SU-DHL-6 (cell line): ENCODE data around the gene EDDM13.

Source experiments
- EZH2phosphoT487 ChIP-seq: fragments of 200-600 bp; sonication (generic), shearing (Covaris generic); conservative IDR thresholded peaks from 2 replicates; pipeline ENCODE4 v1.6.1; 2018; ENCODE audit warnings: mild to moderate bottlenecking, antibody characterized with exemption, low read length, moderate library complexity, mixed read lengths
- TF ChIP-seq, protein P1 (sequence below): fragments of 200-600 bp; sonication (generic); IDR thresholded peaks from one replicate; pipeline ENCODE4 v1.5.1; 2017; ENCODE audit warnings: antibody characterized with exemption, mild to moderate bottlenecking, low read length, moderate library complexity; ENCODE audit not compliant: insufficient read depth, poor library complexity, severe bottlenecking

DNA sequence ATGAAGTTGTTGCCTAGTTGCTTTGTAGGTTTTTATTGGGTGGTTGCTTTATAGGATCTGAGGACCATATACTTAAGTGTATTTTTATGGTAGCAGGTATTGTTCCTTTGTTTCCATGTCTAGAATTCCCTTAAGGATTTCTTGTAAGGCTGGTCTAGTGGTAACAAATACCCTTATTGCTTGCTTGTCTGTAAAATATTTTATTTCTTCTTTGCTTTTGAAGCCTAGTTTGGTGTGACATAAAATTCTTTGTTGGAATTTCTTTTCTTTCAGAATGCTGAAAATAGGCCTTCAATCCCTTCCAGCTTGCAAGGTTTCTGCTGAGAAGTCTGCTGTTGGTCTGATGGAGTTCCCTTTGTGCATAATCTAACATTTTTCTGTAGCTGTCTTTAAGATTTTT, 60.1 kb downstream of the EDDM13 start:
- TF ChIP-seq, protein P1, sequence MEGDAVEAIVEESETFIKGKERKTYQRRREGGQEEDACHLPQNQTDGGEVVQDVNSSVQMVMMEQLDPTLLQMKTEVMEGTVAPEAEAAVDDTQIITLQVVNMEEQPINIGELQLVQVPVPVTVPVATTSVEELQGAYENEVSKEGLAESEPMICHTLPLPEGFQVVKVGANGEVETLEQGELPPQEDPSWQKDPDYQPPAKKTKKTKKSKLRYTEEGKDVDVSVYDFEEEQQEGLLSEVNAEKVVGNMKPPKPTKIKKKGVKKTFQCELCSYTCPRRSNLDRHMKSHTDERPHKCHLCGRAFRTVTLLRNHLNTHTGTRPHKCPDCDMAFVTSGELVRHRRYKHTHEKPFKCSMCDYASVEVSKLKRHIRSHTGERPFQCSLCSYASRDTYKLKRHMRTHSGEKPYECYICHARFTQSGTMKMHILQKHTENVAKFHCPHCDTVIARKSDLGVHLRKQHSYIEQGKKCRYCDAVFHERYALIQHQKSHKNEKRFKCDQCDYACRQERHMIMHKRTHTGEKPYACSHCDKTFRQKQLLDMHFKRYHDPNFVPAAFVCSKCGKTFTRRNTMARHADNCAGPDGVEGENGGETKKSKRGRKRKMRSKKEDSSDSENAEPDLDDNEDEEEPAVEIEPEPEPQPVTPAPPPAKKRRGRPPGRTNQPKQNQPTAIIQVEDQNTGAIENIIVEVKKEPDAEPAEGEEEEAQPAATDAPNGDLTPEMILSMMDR: no peak
- no peak for TF ChIP-seq EZH2phosphoT487
